COLO829 (cell line): Measurements from ENCODE around the gene ADAMTSL1.

ENCODE experiments used
- DNase-seq: peaks from one replicate; pipeline ENCODE4 v3.0.0; 2012; ENCODE audit warnings: low spot score

The ADAMTSL1 gene

DNA sequence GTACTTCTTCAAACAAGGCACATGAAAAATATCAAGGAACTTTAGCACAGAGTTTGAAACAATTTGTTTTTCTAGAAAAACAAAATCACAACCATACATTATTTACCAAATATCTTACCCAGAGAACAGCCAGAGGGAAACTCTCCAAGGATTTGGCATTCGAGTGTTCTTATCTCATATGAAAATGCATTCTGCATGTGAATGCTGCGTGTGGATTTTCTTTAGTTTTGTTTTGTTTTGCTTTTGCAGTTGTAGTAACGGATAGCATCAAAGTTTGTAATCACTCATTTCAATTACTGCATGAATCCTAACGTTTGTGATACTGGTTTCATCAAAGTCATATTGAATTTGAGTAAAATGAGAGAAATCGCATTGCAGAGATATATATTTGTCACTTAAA is 28.0 kb downstream of the ADAMTSL1 start:
- DNase-seq, result no peak

DNA sequence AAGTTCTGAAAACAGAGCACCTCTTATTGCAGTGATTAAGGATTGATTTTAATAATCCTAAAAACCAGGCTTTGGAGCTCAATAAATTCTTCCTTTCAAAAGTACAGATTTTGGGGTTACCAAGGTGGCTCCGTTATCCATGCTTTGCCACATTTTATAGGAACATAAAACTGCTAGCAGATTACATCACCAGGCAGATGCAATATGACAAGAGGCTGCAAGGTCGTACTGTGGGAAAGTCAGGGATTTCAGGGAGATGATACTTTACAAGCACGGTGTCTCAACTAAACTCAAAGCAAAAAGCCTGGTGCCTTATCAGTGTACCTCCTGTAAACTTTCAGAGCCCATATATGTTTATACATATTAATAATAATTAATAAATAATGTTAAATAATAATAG is 28.6 kb downstream of the ADAMTSL1 start:
- no peak for DNase-seq

DNA sequence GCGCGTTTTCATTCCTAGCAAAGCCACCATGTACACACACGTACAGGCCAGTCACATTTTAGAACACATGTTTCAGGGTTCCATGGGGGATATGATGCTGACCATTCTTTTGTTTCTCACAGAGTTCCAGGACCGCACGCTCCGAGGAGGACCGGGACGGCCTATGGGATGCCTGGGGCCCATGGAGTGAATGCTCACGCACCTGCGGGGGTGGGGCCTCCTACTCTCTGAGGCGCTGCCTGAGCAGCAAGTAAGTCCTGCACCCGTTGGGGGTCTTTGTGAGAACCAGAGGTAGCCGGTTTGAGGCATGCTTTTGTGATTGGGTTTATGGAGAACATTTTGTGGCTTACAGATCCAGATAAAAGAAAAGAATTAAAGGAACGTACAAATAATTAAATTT is 30.8 kb downstream of the ADAMTSL1 start:
- no peak for DNase-seq

DNA sequence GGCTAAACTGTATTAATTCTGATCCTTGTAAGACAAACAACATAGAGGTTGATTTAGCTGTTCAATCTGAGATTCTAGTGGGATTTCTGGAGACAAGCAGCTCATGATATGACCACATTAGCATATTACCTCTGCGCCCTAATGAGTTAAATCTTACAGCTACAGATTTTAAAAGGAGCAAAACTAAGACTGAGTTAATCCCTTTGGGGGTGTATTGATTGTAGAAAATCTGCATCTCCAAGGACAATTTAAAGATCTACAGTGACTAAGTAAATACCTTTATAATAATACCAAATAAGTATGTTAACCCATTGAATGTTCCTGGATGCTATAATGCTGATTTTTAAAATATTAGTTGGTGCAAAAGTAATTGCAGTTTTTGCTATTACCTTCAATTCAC is 33.2 kb downstream of the ADAMTSL1 start:
- no peak for DNase-seq

DNA sequence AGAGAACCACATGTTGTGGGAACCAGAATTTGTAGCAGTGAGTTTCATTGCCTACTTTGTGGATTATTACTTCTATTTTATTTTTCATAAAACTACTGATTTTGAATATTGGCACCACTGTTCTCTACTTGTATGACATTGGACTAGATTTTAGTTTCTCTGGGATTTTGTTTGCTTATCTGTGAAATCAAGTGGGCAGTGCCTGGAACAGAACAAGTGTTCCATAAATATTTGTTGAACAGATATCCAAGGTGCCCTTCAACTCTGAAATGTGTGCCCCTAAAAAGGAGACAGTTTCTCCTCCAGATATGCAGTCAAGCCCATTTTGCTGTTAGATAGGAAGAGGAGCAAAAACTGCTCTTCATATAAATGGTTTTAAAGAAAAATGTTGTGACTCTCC is 42.6 kb downstream of the ADAMTSL1 start:
- no peak for DNase-seq

DNA sequence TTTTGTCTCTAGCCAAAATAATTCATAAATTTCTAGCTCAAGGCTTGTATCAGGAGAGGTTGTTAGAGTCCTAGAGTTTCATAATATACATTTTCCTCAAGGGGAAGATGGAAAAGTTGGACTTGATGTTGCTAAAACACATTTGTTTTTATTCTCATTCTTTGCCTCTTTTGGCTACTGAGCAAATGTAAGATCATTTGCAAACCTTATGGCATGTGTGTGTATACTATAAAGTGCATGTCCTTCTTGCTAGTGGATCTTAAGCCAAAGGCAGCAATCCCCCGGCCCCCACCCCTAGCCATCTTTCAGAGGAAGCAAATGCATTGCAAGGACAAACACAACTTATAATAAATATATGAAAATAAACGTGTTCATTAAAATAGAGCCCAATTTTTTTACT is 43.0 kb downstream of the ADAMTSL1 start:
- no peak for DNase-seq

DNA sequence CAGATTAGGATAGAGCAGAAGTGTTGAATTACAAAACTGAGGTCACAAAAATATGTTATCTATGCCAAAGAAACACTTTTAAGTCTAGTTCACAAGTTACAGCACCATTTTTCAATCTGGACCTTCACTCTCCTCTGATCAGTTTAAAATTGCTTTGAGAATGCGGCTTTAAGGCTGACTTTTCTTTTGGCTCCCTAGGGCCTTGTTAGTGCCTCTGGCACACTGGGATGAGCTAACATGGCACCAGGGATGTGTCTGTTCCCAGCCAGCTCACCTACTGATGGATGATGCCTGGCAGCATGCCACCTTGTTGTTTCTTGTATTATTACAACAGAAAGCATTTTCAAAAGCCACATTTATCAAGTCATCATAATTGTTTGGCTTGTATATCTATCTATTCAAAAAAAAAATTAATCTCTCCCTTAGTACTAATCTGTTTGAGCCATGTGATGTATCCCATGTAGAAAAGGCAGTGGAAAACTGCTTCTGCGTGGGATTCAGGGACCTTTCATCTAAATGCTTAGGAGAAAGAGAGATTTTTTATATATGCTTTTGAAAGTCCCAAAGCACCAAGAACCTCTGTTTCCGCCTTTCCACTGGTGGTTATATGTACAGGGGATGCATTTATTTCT is 46.6 kb downstream of the ADAMTSL1 start:
- no peak for DNase-seq

DNA sequence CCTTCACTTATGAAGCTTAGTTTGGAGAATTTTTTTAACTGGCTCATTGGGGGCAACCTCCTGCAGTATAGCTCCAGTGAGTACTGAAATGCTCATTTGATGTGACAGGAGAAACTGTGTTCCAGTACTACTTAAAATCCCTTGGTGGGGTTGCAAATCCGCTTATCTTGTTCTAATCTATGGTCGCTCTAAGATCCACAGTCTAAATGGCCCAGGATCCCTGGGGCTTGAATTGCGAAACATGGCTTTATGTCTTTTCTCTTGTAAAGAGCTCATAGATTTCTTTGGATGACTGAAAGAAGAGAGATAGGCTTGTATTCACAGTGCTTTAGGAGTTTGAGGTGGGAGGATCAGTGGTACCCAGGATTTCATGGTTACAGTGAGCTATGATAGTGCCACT is 52.7 kb downstream of the ADAMTSL1 start:
- DNase-seq, result no peak

DNA sequence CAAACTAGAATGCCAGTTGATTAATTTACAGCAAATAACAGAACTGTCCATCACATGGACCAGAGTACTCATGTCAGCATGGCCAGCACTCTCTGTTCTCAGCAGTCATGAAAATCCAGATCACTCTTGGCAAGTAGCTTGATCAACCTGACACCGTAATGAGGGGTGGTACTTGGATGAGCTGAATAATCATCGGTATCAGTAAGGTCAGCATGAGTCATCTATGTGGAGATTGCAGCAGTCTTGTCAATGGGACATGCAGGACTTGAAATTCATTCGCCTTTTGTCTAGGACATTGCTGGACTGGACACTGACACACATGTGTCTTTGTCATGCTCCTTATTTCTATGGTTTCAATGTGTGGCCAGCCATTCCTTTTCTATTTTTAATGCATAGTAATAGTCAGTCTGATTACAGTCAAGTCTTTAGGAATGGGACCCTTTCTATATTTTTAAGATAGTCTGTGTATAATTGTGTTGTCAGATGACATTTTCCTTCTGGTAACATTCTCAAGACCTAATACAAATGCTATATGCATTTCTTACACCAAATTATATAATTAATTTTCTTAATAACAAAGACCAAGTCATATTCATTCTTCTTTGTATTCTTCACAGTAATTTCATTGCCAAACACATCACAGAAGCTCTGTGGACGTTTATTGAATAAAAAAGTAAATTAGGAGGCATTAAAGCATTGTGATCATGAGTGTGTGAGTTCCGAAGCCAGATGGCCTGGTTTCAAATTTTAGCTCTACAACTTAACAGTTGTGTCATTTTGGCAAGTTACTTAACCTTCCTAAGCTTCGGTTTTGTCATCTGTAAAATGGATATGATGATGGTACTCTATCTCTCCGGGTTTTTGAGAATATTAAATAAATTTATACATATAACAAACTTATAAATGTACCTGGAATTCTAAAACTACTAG is 57.4 kb downstream of the ADAMTSL1 start:
- DNase-seq, result no peak

DNA sequence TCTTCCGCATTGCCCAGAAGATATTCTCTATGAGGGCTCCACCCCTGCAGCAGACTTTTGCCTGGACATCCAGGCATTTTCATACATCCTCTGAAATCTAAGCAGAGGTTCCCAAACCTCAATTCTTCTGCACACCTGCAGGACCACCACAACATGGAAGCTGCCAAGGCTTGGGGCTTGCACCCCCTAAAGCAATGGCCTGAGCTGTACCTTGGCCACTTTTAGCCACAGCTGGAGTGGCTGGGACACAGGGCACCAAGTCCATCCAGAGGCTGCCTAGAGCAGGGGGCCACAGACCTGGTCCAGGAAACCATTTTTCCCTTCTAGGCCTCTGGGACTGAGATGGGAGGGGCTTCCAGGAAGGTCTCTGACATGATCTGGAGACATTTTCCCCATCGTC is 60.7 kb downstream of the ADAMTSL1 start:
- no peak for DNase-seq

DNA sequence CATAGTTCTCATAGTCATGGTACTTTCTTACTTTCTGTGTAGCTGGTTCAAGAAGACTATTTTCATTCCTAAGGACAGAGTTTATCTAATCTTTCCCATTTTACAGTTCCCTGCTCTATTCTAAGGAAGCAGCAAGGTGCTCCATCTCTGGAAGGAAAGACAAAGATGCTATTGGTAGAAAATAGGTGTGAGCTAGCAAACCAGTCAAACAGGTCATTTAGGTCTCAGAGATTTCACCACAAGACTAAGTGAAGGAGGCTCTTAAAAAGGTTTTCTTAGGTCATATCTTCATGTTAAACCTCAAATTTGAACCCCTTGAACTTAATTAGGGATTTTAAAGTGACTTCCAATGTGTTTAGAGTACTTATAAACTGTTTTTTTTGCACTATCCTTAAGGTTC is 62.6 kb downstream of the ADAMTSL1 start:
- DNase-seq, result no peak

DNA sequence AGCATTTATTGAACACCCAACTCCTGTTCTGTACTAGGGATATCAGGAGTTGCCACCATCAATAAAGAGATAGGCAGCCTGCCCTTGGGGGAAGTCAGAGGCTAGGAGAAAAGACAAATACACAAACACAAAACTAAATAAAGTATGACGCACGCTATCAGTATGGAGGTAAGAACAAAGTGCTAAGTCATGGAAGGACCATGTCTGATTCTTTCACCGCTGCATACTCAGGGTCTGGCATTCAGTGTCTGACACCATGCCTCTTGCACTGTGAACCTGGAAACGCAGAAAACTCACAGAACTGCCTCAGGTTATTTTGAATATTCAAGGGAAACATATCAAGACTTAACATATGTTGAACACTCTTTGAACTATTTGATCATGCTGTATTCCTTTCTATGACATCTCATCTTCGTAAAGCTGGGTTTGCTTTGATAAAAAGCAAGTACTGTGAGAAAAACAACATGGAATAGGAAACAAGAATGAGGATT is 65.3 kb downstream of the ADAMTSL1 start:
- no peak for DNase-seq

DNA sequence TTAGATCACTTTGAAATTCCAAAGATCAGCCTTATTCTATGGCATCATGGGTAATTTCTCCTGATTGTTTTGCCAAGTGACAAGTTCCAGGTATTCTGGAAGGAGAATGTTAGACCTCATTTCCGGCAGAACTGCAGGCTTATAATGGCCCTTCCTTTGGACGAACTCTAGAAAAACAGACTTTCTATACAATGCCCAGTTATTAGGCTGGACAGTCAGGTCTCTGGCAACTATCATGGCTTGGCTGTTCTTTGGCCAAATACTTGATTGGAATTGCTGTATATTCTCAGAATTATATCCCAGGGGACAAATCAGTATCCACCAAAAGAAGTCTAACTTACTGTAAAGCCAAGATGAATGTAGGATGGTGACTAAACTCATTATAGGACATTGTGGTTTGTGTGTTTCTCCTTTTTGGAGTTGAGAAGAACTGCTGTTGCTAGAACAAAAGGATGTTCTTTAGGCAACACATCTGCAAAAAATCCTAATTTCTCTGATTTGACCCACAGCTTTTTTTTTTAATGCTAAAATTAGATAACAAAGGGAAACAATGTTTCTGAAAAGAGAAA is 69.0 kb downstream of the ADAMTSL1 start:
- no peak for DNase-seq

DNA sequence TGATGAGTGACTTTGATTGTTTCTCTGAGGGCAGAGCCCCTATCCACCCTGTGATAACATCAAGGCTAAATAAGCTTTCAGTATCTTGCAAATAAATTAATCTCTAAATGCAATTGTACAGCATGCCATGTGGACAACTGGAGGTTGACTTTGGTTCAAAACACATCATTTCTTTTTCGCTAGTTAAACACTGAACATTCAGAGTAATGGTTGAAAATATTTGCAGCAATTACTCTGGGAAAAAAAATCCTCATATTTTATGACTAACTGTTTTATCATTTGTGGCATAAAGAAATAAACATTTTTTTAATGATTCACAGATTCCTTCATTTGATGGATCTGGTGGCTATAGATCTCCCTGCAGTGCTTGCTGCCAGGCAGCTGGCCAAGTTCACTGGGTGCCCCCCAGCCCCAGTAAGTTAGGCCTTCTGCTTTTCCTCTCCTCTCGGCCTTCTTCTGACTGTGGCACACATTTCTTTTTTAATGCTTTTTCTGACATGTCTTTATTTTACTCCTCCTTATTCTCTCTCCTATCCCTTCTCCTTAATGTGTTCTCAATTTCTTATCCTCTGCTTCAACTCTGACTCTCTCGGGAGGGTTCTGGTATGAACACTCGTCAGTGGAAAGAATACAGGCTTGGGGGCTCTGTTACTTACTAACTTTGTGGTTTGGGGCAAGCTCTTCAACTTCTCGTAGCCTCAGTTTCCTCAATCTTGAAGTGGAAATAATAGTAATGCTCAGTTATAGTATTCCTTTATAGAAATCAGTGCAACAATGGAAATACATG is 69.6 kb downstream of the ADAMTSL1 start:
- no peak for DNase-seq

DNA sequence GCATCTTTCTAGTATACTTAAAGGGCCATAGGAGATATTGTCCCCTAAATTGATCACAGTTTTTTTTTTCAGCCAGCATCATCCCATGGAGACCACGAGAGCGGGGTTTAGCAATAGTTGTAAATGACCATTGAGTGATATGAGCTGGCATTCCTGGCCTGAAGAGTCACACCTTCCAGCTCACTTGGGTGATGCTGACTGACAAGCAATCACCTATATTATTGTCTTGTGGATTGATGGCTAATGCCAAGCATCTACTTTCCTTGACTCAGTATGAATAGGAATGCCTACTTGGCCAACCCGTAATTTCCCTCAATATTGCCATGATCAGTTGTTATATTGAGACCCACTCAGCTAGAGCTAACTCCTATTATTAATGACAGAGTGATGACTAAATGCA is 70.5 kb downstream of the ADAMTSL1 start:
- DNase-seq, result no peak

DNA sequence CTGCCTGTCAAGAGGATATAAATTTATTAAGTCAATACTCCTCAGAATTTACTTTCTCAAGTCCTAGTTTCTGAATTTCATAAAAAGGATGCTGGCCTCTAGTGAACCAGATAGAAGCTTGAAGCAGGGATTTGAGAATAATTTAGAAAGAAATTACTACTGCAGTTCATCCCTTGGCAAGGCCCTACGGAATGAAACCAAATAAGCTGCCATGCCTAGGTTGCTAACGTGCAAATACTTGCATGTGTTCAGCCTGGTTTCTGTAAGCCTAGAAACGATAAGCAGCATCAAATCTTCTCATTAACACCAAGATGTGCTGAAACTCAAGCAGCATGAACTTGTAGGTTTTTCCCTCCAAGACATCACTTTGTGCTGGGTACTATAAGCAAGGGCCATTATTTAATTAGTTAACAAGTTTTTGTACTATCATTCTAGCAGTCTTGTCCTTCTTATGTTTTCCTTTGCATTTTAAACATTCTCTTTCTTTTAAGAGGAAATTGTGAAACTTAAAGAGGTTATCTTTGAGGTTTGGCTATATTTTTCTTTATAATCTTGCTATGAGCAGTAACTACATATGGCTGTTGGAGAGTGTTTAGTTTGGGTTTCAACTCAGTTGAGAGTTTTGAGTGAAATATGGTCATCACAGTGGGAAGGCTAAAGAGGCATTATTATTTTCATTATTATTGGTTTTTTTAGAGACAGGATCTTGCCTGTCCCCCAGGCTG is 71.8 kb downstream of the ADAMTSL1 start:
- no peak for DNase-seq

DNA sequence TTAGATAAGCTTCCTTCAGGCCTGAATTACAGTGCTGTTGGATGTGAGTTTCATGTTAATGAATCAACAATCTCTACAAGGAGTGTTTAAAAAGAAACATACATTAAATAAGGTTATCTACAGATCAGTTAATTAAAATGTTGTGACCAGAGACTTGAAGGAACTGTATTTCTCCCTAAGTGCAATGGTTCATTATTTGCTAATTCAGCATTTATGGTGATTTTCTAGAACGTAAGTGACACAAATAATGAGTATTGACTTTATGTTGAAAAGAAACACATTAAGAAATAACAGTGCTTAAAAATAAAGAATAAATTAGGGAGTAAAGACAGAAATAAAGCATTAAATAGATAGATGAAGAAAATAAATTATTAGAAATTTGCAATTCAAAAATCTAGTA is 74.5 kb downstream of the ADAMTSL1 start:
- no peak for DNase-seq

DNA sequence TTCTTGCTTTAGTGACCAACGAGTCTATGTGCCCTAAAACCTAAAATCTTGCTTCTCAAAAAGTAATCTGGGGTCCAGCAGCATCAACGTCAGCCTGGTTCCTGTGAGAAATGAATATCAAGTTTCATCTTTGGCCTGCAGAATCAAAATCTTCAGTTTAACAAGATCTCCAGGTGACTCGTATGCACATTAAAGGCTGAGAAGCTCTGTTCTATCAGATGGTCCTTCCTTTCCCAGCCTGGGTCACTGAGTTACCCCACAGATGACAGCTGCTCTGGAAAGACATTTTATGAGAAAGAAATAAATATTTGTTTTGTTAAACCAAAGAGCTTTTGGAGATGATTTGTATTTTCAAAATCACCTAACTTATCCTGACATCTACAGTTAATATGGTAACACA is 75.8 kb downstream of the ADAMTSL1 start:
- no peak for DNase-seq

DNA sequence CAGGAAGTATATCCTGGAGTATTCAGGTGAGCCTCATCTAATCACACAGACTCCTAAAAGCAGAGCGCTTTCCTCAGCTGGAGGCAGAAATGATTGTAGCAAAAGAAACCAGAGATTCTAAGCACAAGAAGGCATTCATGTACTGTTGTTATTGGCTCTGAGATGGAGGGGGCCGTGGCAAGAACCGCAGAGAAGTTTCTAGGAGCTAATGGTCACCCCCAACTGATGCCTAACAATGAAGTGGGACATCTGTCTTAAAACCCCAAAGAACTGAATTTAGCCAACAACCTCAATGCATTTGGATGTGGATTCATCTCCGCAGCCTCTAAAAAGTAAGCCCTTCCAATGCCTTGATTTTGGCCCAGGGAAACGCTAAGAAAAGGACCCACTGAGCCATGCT is 76.3 kb downstream of the ADAMTSL1 start:
- no peak for DNase-seq

DNA sequence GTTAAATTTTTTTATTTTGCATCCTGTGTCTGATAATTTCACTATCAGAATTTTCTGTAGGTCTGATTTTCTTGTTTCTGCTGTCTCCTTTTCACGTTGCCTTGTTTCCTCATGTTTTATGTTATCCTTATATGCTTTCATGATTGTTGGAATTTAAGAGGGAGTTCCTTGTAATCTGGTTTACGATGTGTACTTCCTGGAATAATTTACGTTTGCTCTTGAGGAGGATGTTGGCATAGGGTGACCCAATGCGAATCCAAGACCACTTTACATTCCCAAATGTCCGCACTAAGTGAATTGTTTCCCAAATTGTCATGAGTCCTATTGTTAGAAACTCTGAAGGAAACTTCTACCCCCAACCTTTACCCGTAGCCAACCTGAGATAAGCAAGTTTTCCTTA is 80.3 kb downstream of the ADAMTSL1 start:
- no peak for DNase-seq

DNA sequence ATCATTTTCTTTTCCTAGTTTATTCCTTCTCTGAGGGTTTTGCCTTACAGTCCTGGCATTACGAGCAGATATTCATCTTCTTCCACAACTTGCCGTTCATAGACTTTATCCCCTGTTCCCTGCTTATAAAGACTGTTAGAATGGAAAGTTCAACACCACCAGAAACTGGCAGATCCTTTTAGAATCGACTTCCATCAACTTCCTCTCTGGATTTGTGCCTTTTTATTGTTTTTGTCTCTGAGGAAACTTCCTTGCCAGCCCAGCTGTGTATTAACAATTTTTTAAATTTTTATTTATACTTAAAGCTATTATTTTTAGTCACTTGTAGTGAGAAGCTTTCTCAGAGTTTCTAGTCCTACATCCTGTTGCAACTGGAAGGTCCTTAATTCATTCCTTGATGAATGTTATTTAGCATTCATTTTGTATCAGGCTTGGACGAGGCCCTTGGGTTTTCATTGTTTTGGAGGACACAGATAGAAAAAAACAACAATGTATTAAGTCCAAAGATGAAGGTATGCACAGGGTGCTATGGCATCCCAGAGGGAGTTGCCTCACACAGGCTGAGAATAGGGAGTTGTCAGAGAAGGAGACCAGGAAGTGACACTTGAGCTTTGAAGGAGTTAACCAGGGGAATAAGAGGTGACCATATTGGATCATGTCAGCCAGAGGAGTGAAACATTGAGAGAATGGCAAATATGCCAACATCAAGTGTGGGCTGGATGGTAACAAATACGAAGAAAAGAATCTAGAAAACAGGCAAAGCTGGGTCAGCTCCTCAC is 81.3 kb downstream of the ADAMTSL1 start:
- no peak for DNase-seq
